KMS-11 (cell line): ENCODE data around the gene RIPOR2.

Source experiments
- H2AFZ ChIP-seq: fragments of 200-600 bp; sonication (generic); 2 replicates; pipeline ENCODE4 v1.6.1; 2016; ENCODE audit warnings: antibody characterized with exemption, mixed run types, low read depth
- H3K27ac ChIP-seq: fragments of 200-600 bp; sonication (generic); 2 replicates; pipeline ENCODE4 v1.6.1; 2016; ENCODE audit warnings: mild to moderate bottlenecking, mixed run types
- H3K27me3 ChIP-seq: fragments of 200-600 bp; sonication (generic); 2 replicates; pipeline ENCODE4 v1.6.1; 2017; ENCODE audit warnings: mild to moderate bottlenecking, low read depth, mixed run types, moderate library complexity; ENCODE audit not compliant: insufficient read depth
- H3K36me3 ChIP-seq: fragments of 200-600 bp; sonication (generic); 2 replicates; pipeline ENCODE4 v1.6.1; 2017; ENCODE audit warnings: mild to moderate bottlenecking, mixed run types; ENCODE audit not compliant: insufficient read depth
- H3K4me1 ChIP-seq: fragments of 200-600 bp; sonication (generic); 2 replicates; pipeline ENCODE4 v1.6.1; 2016; ENCODE audit warnings: mild to moderate bottlenecking, low read depth, mixed run types; ENCODE audit not compliant: poor library complexity, severe bottlenecking
- H3K4me2 ChIP-seq: fragments of 200-600 bp; sonication (generic); 2 replicates; pipeline ENCODE4 v1.7.0; 2016; ENCODE audit warnings: mild to moderate bottlenecking, mixed run types
- H3K4me3 ChIP-seq: fragments of 200-600 bp; sonication (generic); IDR thresholded peaks from 2 replicates; pipeline ENCODE4 v1.6.1; 2017; ENCODE audit warnings: low read depth, low read length, mixed read lengths; ENCODE audit not compliant: insufficient read depth
- H3K79me2 ChIP-seq: fragments of 200-600 bp; sonication (generic); 2 replicates; pipeline ENCODE4 v1.6.1; 2016; ENCODE audit warnings: low read depth, mixed run types; ENCODE audit not compliant: insufficient read depth
- H3K9ac ChIP-seq: fragments of 200-600 bp; sonication (generic); 2 replicates; pipeline ENCODE4 v1.6.1; 2016; ENCODE audit warnings: mild to moderate bottlenecking, mixed run types
- H4K20me1 ChIP-seq: fragments of 200-600 bp; sonication (generic); 2 replicates; pipeline ENCODE4 v1.6.1; 2016; ENCODE audit warnings: mild to moderate bottlenecking, mixed run types; ENCODE audit not compliant: insufficient read depth
- TF ChIP-seq, protein P1 (sequence below): fragments of 200-600 bp; sonication (generic); conservative IDR thresholded peaks from 2 replicates; pipeline ENCODE4 v1.6.1; 2017; ENCODE audit warnings: low read depth, mild to moderate bottlenecking, antibody characterized with exemption, low read length, moderate library complexity, mixed read lengths

Gene RIPOR2

DNA sequence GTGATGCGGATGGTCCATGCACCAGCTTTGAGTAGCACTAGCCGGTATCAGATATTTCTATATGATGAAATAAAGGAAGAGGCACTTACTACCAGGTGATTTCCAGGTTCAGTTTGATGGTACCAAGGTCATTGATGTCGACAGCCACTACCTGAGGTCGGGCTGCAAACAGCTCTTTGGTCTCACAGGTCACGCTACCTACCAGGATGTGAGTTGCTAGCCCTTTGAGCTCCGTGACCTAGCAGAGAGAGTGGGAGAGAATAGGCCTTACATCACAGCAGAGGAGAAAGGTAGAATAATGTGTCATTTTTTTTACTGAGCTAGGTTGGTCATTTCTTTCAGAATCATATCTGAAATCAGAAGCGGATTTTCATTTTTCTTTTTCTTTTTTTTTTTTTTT lies 86.0 kb downstream of the RIPOR2 start:
- Histone ChIP-seq H3K4me3 (no peak overlapping the region), H3K27me3 (no peaks in the 10 kb centered on the region), H4K20me1 (no peaks in the 10 kb centered on the region), H3K9ac (no peak overlapping the region), H3K36me3 (no peaks in the 10 kb centered on the region), H3K79me2 (no peaks in the 10 kb centered on the region), H3K27ac (no peak overlapping the region), H3K4me2 (no peak overlapping the region), H2AFZ (no peak overlapping the region), H3K4me1 (no peaks in the 10 kb centered on the region)
- TF ChIP-seq, protein P1, sequence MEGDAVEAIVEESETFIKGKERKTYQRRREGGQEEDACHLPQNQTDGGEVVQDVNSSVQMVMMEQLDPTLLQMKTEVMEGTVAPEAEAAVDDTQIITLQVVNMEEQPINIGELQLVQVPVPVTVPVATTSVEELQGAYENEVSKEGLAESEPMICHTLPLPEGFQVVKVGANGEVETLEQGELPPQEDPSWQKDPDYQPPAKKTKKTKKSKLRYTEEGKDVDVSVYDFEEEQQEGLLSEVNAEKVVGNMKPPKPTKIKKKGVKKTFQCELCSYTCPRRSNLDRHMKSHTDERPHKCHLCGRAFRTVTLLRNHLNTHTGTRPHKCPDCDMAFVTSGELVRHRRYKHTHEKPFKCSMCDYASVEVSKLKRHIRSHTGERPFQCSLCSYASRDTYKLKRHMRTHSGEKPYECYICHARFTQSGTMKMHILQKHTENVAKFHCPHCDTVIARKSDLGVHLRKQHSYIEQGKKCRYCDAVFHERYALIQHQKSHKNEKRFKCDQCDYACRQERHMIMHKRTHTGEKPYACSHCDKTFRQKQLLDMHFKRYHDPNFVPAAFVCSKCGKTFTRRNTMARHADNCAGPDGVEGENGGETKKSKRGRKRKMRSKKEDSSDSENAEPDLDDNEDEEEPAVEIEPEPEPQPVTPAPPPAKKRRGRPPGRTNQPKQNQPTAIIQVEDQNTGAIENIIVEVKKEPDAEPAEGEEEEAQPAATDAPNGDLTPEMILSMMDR, result no peak

DNA sequence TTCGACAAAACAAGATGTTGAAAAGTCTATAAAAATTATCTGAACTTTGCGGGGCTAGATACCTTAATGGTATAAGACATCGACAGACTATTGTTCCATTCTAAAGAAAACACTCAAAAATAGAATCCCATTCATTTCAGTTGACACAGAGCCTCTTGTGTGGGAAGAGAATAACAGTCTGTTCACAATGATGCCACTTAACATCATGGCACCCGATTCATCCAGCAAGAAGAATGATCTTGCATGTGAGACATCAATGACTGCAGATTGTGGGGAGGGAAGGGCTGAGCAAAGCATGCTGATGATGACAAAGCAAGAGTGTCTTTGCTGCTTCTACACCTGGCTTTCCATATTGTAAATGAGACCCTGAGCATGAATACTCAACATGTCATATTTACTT lies 87.3 kb downstream of the RIPOR2 start:
- TF ChIP-seq, protein P1, result no peak
- Histone ChIP-seq H3K4me1 (no peaks in the 10 kb centered on the region), H3K36me3 (no peaks in the 10 kb centered on the region), H4K20me1 (no peaks in the 10 kb centered on the region), H2AFZ (no peak overlapping the region), H3K27me3 (no peaks in the 10 kb centered on the region), H3K27ac (no peak overlapping the region), H3K4me3 (no peak overlapping the region), H3K79me2 (no peaks in the 10 kb centered on the region), H3K4me2 (no peak overlapping the region), H3K9ac (no peak overlapping the region)

DNA sequence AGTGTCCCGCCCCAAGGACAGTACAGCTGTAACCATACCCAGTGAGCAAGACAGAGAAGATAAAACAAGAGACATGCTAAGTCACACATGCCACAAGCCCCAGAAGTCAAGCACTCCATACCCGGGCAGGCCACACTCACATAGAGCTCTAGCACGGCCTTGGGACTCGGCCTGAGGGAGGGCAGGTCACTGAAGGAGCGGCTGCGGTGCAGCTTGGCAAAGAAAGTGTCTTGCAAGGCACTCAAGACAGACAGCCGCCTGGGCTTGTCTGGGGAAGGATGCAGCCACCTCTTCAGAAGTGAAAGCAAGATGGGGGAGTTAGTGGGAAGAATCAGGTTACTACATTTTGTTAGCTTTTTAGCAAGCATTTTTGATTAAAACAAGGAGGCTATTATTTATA lies 88.4 kb downstream of the RIPOR2 start:
- Histone ChIP-seq H3K36me3 (no peaks in the 10 kb centered on the region), H3K4me1 (no peaks in the 10 kb centered on the region), H3K4me3 (no peak overlapping the region), H3K27me3 (no peaks in the 10 kb centered on the region), H3K27ac (no peak overlapping the region), H3K9ac (no peak overlapping the region), H2AFZ (no peak overlapping the region), H4K20me1 (no peaks in the 10 kb centered on the region), H3K79me2 (no peaks in the 10 kb centered on the region), H3K4me2 (no peak overlapping the region)
- TF ChIP-seq, protein P1, result no peak

DNA sequence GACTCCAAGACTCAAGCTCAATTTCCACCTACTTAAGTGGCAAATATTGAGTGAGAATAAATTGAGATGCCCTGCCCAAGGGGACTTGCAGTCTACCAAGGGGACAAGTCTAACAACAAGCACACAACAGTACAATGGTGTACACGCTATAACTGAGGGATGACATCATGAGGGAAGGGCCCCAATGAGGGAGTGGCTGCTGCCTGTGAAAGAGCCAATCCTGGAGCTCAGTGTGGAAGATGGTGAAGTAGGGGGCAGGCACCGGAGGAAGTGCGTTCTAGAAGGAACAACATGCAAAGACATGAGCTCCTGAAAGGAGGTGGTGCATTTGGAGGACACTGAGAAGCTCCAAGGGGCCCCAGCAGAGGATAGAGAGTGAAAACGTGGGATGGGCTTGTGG lies 90.2 kb downstream of the RIPOR2 start:
- H4K20me1 ChIP-seq, result no peaks in the 10 kb centered on the region
- H3K27ac ChIP-seq, result no peak overlapping the region
- H3K36me3 ChIP-seq, result no peaks in the 10 kb centered on the region
- TF ChIP-seq, protein P1, result no peak
- no peak overlapping the region for H3K9ac ChIP-seq
- H3K27me3 ChIP-seq, result no peaks in the 10 kb centered on the region
- H2AFZ ChIP-seq, result no peak overlapping the region
- H3K4me2 ChIP-seq, result no peak overlapping the region
- no peaks in the 10 kb centered on the region for H3K79me2 ChIP-seq
- H3K4me3 ChIP-seq, result no peak overlapping the region
- H3K4me1 ChIP-seq, result no peaks in the 10 kb centered on the region

DNA sequence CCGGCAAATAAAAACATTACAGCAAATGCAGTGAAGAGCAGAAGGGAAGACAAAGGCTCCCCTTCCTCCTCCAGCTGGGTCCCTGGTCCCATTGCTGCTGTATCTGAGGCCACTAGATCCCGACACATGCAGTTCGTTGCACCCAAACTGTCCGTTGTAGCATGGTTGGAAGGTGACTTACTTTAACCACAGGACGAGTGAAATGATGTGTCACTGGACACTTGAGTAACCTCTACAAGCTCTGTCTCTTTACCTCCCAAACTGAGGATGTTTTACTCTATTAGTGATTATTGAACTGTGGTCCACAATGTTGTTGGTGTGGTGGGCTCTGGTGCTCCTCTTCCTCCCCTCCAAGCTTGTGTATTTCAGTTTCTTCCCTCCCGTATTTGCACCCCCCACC lies 90.9 kb downstream of the RIPOR2 start:
- Histone ChIP-seq H3K79me2 (no peaks in the 10 kb centered on the region), H3K27ac (no peak overlapping the region), H4K20me1 (no peaks in the 10 kb centered on the region), H3K36me3 (no peaks in the 10 kb centered on the region), H3K9ac (no peak overlapping the region), H2AFZ (no peak overlapping the region), H3K27me3 (no peaks in the 10 kb centered on the region), H3K4me3 (no peak overlapping the region), H3K4me2 (no peak overlapping the region), H3K4me1 (no peaks in the 10 kb centered on the region)
- TF ChIP-seq, protein P1, result no peak
